Erythroblast (primary cell): ENCODE measurements around the gene EPHA4.

ENCODE experiments used
- GATA1 ChIP-seq: IDR thresholded peaks from 2 replicates; pipeline ENCODE4 v1.6.1; 2011; ENCODE audit warnings: low read depth, mild to moderate bottlenecking, control low read depth, low read length, moderate library complexity
- POLR2A ChIP-seq: IDR thresholded peaks from 2 replicates; pipeline ENCODE4 v1.6.1; 2011; ENCODE audit warnings: mild to moderate bottlenecking, low read length

- TF ChIP-seq POLR2A (no peak), GATA1 (no peak)
These were observed 123.2 kb downstream of the EPHA4 start for GRCh38 chr2:221448844-221449390.
